Astrocyte (in vitro differentiated cells and primary cell): ENCODE data around the gene TERT. TPM values are rescaled to one million over a fixed set of nuclear protein-coding genes. Genes with fewer than 3 reads are reported as not detected.

Source experiments
- DNase-seq: peaks from one replicate; pipeline ENCODE4 v3.0.0-alpha.2; 2010; ENCODE audit warnings: low read depth
- FAIRE-seq: peaks from 2 replicates; lab custom pipeline; 2011; peaks lifted over from hg19 to GRCh38; lab: Jason Lieb, UNC
- H2AFZ ChIP-seq: 2 replicates; pipeline ENCODE4 v1.6.0; 2012; ENCODE audit warnings: low read depth, low read length, inconsistent platforms
- H3K27ac ChIP-seq: 2 replicates; pipeline ENCODE4 v1.5.1; 2011; ENCODE audit warnings: low read depth, low read length, inconsistent platforms
- H3K27me3 ChIP-seq: 2 replicates; pipeline ENCODE4 v1.6.0; 2011; ENCODE audit warnings: low read length, inconsistent platforms; ENCODE audit not compliant: insufficient read depth
- H3K36me3 ChIP-seq: 2 replicates; pipeline ENCODE4 v1.5.1; 2011; ENCODE audit warnings: low read length, inconsistent platforms; ENCODE audit not compliant: insufficient read depth
- H3K4me1 ChIP-seq: 2 replicates; pipeline ENCODE4 v1.5.1; 2011; ENCODE audit warnings: low read length, inconsistent platforms; ENCODE audit not compliant: insufficient read depth
- H3K4me2 ChIP-seq: 2 replicates; pipeline ENCODE4 v1.6.0; 2012; ENCODE audit warnings: low read length, inconsistent platforms
- H3K4me3 ChIP-seq: 2 replicates; pipeline ENCODE4 v1.5.1; 2011; ENCODE audit warnings: low read depth, mild to moderate bottlenecking, low read length, inconsistent platforms; ENCODE audit not compliant: insufficient read depth
- H3K79me2 ChIP-seq: 2 replicates; pipeline ENCODE4 v1.6.0; 2012; ENCODE audit warnings: mild to moderate bottlenecking, low read length, inconsistent platforms; ENCODE audit not compliant: insufficient read depth
- H3K9ac ChIP-seq: 2 replicates; pipeline ENCODE4 v1.6.0; 2012; ENCODE audit warnings: mild to moderate bottlenecking, low read length, inconsistent platforms
- H3K9me3 ChIP-seq: 2 replicates; pipeline ENCODE4 v1.5.1; 2012; ENCODE audit warnings: low read depth, mild to moderate bottlenecking, low read length, inconsistent platforms; ENCODE audit not compliant: insufficient read depth
- H4K20me1 ChIP-seq: 2 replicates; pipeline ENCODE4 v1.6.0; 2012; ENCODE audit warnings: low read length, inconsistent platforms; ENCODE audit not compliant: insufficient read depth
- H3K27ac Mint-ChIP-seq: one replicate; pipeline ENCODE4 v1.8.0; 2021; ENCODE audit warnings: mild to moderate bottlenecking, mixed read lengths; ENCODE audit not compliant: unreplicated experiment
- H3K27me3 Mint-ChIP-seq: one replicate; pipeline ENCODE4 v1.8.0; 2021; ENCODE audit warnings: low read depth, mixed read lengths; ENCODE audit not compliant: unreplicated experiment
- H3K36me3 Mint-ChIP-seq: one replicate; pipeline ENCODE4 v1.8.0; 2021; ENCODE audit warnings: low read depth, mixed read lengths; ENCODE audit not compliant: unreplicated experiment
- H3K4me1 Mint-ChIP-seq: one replicate; pipeline ENCODE4 v1.8.0; 2021; ENCODE audit warnings: low read depth, mixed read lengths; ENCODE audit not compliant: unreplicated experiment
- H3K4me3 Mint-ChIP-seq: one replicate; pipeline ENCODE4 v1.8.0; 2021; ENCODE audit warnings: mild to moderate bottlenecking, moderate library complexity, mixed read lengths; ENCODE audit not compliant: unreplicated experiment
- H3K9me3 Mint-ChIP-seq: one replicate; pipeline ENCODE4 v1.8.0; 2021; ENCODE audit warnings: mild to moderate bottlenecking, mixed read lengths; ENCODE audit not compliant: unreplicated experiment
- CTCF ChIP-seq: IDR thresholded peaks from 2 replicates; pipeline ENCODE4 v1.5.1; 2011; ENCODE audit warnings: low read depth, mild to moderate bottlenecking, inconsistent platforms, low read length, moderate library complexity; ENCODE audit not compliant: insufficient read depth
- EZH2 ChIP-seq: IDR thresholded peaks from 2 replicates; pipeline ENCODE4 v1.6.1; 2012; ENCODE audit warnings: mild to moderate bottlenecking, low read length, inconsistent platforms; ENCODE audit not compliant: insufficient read depth
- total RNA-seq: library from RNA; stranded (reverse); gene quantifications from 2 replicates; pipeline ENCODE4 v1.2.1, GENCODE V29; 2021

TERT gene
- total RNA-seq, 1 donor from 2014 or later = 0.50 TPM

GRCh38 chr5:1278216-1278615 is 16.7 kb downstream of the TERT start:
- H3K4me1 ChIP-seq = no peaks in the 10 kb centered on the region
- no peak overlapping the region for H3K4me3 ChIP-seq
- H3K36me3 Mint-ChIP-seq = no peaks in the 10 kb centered on the region
- TF ChIP-seq EZH2 = no peak
- no peak for TF ChIP-seq CTCF
- DNase-seq (no peak), FAIRE-seq (no peak)
- H3K79me2 ChIP-seq = no peaks in the 10 kb centered on the region
- no peak overlapping the region for H3K27ac Mint-ChIP-seq
- no peak overlapping the region for H3K27ac ChIP-seq
- H3K9me3 ChIP-seq = peaks cover 3% of the 10 kb centered on the region
- H3K9me3 Mint-ChIP-seq = no peaks in the 10 kb centered on the region
- H3K36me3 ChIP-seq = no peaks in the 10 kb centered on the region
- H2AFZ ChIP-seq = no peak overlapping the region
- H3K27me3 ChIP-seq = no peaks in the 10 kb centered on the region
- H3K4me3 Mint-ChIP-seq = no peak overlapping the region
- no peaks in the 10 kb centered on the region for H4K20me1 ChIP-seq
- no peak overlapping the region for H3K9ac ChIP-seq
- no peak overlapping the region for H3K4me2 ChIP-seq
- peaks cover 10% of the 10 kb centered on the region for H3K27me3 Mint-ChIP-seq
- no peaks in the 10 kb centered on the region for H3K4me1 Mint-ChIP-seq

- DNase-seq (no peak), FAIRE-seq (no peak)
- Mint-ChIP-seq H3K9me3 (no peaks in the 10 kb centered on the region), H3K27ac (no peak overlapping the region), H3K4me3 (no peak overlapping the region), H3K4me1 (no peaks in the 10 kb centered on the region), H3K27me3 (peaks cover 10% of the 10 kb centered on the region), H3K36me3 (no peaks in the 10 kb centered on the region)
- Histone ChIP-seq H3K79me2 (no peaks in the 10 kb centered on the region), H3K36me3 (no peaks in the 10 kb centered on the region), H3K9ac (no peak overlapping the region), H3K4me2 (no peak overlapping the region), H4K20me1 (no peaks in the 10 kb centered on the region), H3K4me1 (no peaks in the 10 kb centered on the region), H3K27ac (no peak overlapping the region), H3K4me3 (no peak overlapping the region), H3K27me3 (no peaks in the 10 kb centered on the region), H3K9me3 (peaks cover 3% of the 10 kb centered on the region), H2AFZ (no peak overlapping the region)
- TF ChIP-seq EZH2 (no peak), CTCF (no peak)
Measured at GRCh38 chr5:1277781-1278180, 17.1 kb downstream of the TERT start.

- no peaks in the 10 kb centered on the region for H3K36me3 ChIP-seq
- no peaks in the 10 kb centered on the region for H3K27me3 ChIP-seq
- no peak overlapping the region for H3K27ac ChIP-seq
- H3K27ac Mint-ChIP-seq = no peak overlapping the region
- no peaks in the 10 kb centered on the region for H3K36me3 Mint-ChIP-seq
- DNase-seq (no peak), FAIRE-seq (no peak)
- H2AFZ ChIP-seq = no peak overlapping the region
- H3K79me2 ChIP-seq = no peaks in the 10 kb centered on the region
- H3K4me1 ChIP-seq = no peaks in the 10 kb centered on the region
- H3K9ac ChIP-seq = no peak overlapping the region
- no peak overlapping the region for H3K4me3 Mint-ChIP-seq
- no peak overlapping the region for H3K4me2 ChIP-seq
- no peaks in the 10 kb centered on the region for H3K4me1 Mint-ChIP-seq
- no peak overlapping the region for H3K4me3 ChIP-seq
- peaks cover 10% of the 10 kb centered on the region for H3K27me3 Mint-ChIP-seq
- no peak for TF ChIP-seq EZH2
- no peak for TF ChIP-seq CTCF
- H3K9me3 Mint-ChIP-seq = no peaks in the 10 kb centered on the region
- H3K9me3 ChIP-seq = peaks cover 3% of the 10 kb centered on the region
- H4K20me1 ChIP-seq = no peaks in the 10 kb centered on the region
Measured at GRCh38 chr5:1277331-1277730, 17.5 kb downstream of the TERT start.
